OCI-LY7 (cell line): Measurements from ENCODE around the gene PDGFD.

ENCODE experiments used
- CTCF ChIP-seq: fragments of 200-600 bp; sonication (generic); conservative IDR thresholded peaks from 2 replicates; pipeline ENCODE4 v1.5.1; 2014; ENCODE audit warnings: mild to moderate bottlenecking, antibody characterized with exemption, low read length, moderate library complexity, mixed read lengths
- EZH2phosphoT487 ChIP-seq: fragments of 200-600 bp; sonication (generic); IDR thresholded peaks from 2 replicates; pipeline ENCODE4 v1.6.1; 2018; ENCODE audit warnings: low read depth, borderline replicate concordance, mild to moderate bottlenecking, mixed run types, antibody characterized with exemption, low read length, moderate library complexity, mixed read lengths

- TF ChIP-seq CTCF = no peak
- no peak for TF ChIP-seq EZH2phosphoT487
These were observed 96.4 kb downstream of the PDGFD start for GRCh38 chr11:104067534-104067933.
